Naive thymus-derived CD8-positive, alpha-beta T cell (primary cell): Measurements from ENCODE around the gene GTF2B. TPM values are rescaled to one million over a fixed set of nuclear protein-coding genes. Genes with fewer than 3 reads are reported as not detected.
"Not testable (repeated sequence)": the region's sequence is repeated elsewhere in the genome, so short reads cannot be mapped to it uniquely, and the experiment has no call there.

ENCODE experiments used
- ATAC-seq, 2 donors: fragments of 150-1000 bp; cut with Tn5 transposase in 1 of 2; sonication (Bioruptor Pico), chemical (Tn5 transposase) in 1 of 2; 1 replicate in 1 of 2; 2 replicates in 1 of 2; pipeline ENCODE4 v1.10.0; 2021; ENCODE audit warnings: mild to moderate bottlenecking in 2 of 2, moderate library complexity in 2 of 2
- POLR2A ChIA-PET: fragments of 350-600 bp; sonication (Branson Sonifier 250); formaldehyde crosslinking; loops from one replicate; lab custom pipeline; 2021; ENCODE audit warnings: antibody characterized with exemption; lab: Charles Lee
- DNase-seq, 10 donors: peaks; one replicate each; pipeline versions ENCODE4 v3.0.0 to v3.0.0-alpha.2; 2020 to 2022
- H3K27ac Mint-ChIP-seq, 10 donors: one replicate each; pipeline ENCODE4 v1.8.0; 2020 to 2022; ENCODE audit warnings: mild to moderate bottlenecking in 10 of 10, mixed read lengths in 10 of 10, moderate library complexity in 4 of 10, inconsistent platforms in 1 of 10
- H3K27me3 Mint-ChIP-seq, 5 donors: one replicate each; pipeline ENCODE4 v1.8.0; 2021 to 2022; ENCODE audit warnings: mixed read lengths in 5 of 5
- H3K36me3 Mint-ChIP-seq, 3 donors: one replicate each; pipeline ENCODE4 v1.8.0; 2020 to 2022; ENCODE audit warnings: mixed read lengths in 3 of 3, mild to moderate bottlenecking in 2 of 3, inconsistent platforms in 1 of 3
- H3K4me1 Mint-ChIP-seq, 4 donors: one replicate each; pipeline ENCODE4 v1.8.0; 2021 to 2022; ENCODE audit warnings: mixed read lengths in 4 of 4
- H3K4me3 Mint-ChIP-seq, 10 donors: one replicate each; pipeline ENCODE4 v1.8.0; 2020 to 2022; ENCODE audit warnings: mild to moderate bottlenecking in 10 of 10, mixed read lengths in 10 of 10, moderate library complexity in 6 of 10, inconsistent platforms in 1 of 10
- H3K9me3 Mint-ChIP-seq, 9 donors: one replicate each; pipeline ENCODE4 v1.8.0; 2020 to 2022; ENCODE audit warnings: mixed read lengths in 9 of 9, mild to moderate bottlenecking in 3 of 9, inconsistent platforms in 1 of 9, moderate library complexity in 1 of 9
- polyA plus RNA-seq, 3 donors: library from polyadenylated mRNA; unstranded; fragments of 300-500 nt; fragmentation: Illumina TruSeq; gene quantifications; one replicate each; pipeline ENCODE4 v1.2.3, GENCODE V29; 2021
- total RNA-seq, 8 experiments: library from RNA in 2 of 8; stranded (reverse) in 2 of 8; gene quantifications; one replicate each; pipeline ENCODE4 v1.2.3 and lab custom pipeline; 2021 to 2026

The GTF2B gene
- total RNA-seq (10 to 100 TPM; 44.3 to 47.3 TPM), polyA plus RNA-seq (10 to 100 TPM; 43.1 to 56.8 (median 45.1) TPM), total RNA-seq (lab: John Stamatoyannopoulos, UW) (54.7 to 101 (median 68.3) reads per million in 6 experiments)

GRCh38 chr1:88891318-88891950 lies at the start of gene GTF2B:
GTF2B (minus strand) TSS chr1:88891567; CDS start chr1:88891499, 68 bp downstream.
- DNase-seq, result peak; percentile 83 to 98 (median 96)
- POLR2A ChIA-PET, result interaction anchor here (0.5 to 5.2 kb wide), 11 partner anchors 8 to 1978 kb away, joined by 3 to 35 read pairs (median 3); partner anchors contain the start of genes GBP1, HS2ST1, LMO4 and PKN2
- peaks cover 24 to 46% (median 43%) of the 10 kb centered on the region in 4 donors for H3K4me1 Mint-ChIP-seq
- H3K9me3 Mint-ChIP-seq, result peaks cover 0 to 1% (median 0%) of the 10 kb centered on the region in 9 donors
- H3K36me3 Mint-ChIP-seq, result peaks cover 4 to 16% (median 7%) of the 10 kb centered on the region in 3 donors
- H3K27ac Mint-ChIP-seq, result peak within 1 kb of the TSS; percentile 92 to 99 (median 98)
- ATAC-seq, result peak; percentile 84 to 86
- H3K4me3 Mint-ChIP-seq, result peak within 1 kb of the TSS; percentile 93 to 99 (median 97)
- peaks cover 0 to 4% (median 0%) of the 10 kb centered on the region in 5 donors for H3K27me3 Mint-ChIP-seq

DNA sequence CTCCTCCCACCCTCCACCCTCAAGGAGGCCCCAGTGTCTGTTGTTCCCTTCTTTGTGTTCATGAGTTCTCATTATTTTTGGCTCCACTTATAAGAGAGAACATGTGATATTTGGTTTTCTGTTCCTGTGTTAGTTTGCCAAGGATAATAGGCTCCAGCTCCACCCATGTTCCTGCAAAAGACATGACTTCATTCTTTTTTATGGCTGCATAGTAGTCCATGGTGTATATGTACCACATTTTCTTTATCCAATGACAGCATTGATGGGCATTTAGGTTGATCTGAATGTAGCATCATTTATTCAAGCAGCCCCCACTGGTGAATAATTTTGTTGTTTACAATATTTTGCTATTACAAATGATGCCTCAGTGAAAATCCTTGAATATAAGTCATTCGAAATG lies 47.2 kb upstream of the GTF2B start:
- H3K27me3 Mint-ChIP-seq, H3K4me3 Mint-ChIP-seq, H3K4me1 Mint-ChIP-seq, POLR2A ChIA-PET, ATAC-seq, DNase-seq, H3K9me3 Mint-ChIP-seq: not testable (repeated sequence)
- Mint-ChIP-seq H3K36me3 (peaks cover 18 to 80% (median 66%) of the 10 kb centered on the region in 3 donors), H3K27ac (peak overlapping the region in 4 of 10 donors; percentile 19 to 43 (median 30))

DNA sequence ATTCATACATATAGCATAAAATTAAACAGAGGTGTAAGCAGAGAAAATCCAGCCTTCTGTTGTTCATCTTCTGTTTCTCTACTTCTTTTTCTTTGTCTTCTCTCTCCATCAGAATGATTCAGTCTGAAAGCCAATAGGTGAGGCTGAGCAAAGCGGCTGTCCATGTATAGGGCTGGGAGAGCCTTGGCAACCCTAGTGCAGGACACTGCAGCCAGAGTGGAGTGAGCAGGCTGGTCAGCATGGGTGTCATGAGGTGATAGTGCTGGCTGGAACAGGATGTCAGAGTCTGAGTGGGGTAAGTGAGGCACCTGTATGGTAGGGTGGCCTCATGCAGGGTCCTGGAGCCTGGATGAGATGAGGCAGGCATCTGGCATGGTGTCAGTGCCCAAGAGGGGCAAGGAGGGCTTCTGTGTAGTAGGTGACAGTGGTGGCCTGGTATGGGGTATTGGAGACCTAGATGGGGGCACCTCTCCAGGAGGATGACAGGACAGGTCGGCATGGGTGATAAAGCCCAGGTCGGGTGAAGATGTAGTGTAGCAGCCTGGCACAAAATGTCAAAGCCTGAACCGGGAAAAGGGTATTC lies 45.5 kb upstream of the GTF2B start:
- DNase-seq (no peak), ATAC-seq (no peak)
- H3K9me3 Mint-ChIP-seq, result no peaks in the 10 kb centered on the region
- POLR2A ChIA-PET, result no interaction called here
- H3K36me3 Mint-ChIP-seq, result peaks cover 18 to 76% (median 60%) of the 10 kb centered on the region in 3 donors
- peak overlapping the region in 7 of 10 donors; percentile 11 to 89 (median 30) for H3K27ac Mint-ChIP-seq
- H3K4me3 Mint-ChIP-seq, result no peak overlapping the region
- no peaks in the 10 kb centered on the region for H3K27me3 Mint-ChIP-seq
- peaks cover 2 to 9% (median 6%) of the 10 kb centered on the region in 4 donors for H3K4me1 Mint-ChIP-seq

DNA sequence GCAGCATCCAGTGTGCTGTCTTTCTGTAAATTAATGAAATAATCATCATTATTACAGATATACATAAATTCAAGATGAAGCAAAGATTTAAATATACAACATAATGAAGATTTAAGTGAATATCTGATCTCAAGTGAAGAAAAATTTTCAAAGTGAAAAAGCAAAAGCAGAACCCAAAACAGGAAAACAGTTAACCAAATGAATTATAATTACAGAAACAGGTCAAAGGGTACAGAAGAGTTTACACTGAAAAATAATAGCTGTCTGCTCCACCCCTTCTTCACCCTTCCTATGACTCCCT lies 44.8 kb upstream of the GTF2B start:
- POLR2A ChIA-PET, result no interaction called here
- Mint-ChIP-seq H3K4me1 (peaks cover 2 to 9% (median 6%) of the 10 kb centered on the region in 4 donors), H3K27ac (peak overlapping the region in 1 of 10 donors; percentile 12), H3K9me3 (no peaks in the 10 kb centered on the region), H3K27me3 (no peaks in the 10 kb centered on the region), H3K36me3 (peaks cover 13 to 75% (median 58%) of the 10 kb centered on the region in 3 donors), H3K4me3 (no peak overlapping the region)
- ATAC-seq, result no peak
- DNase-seq, result no peak

DNA sequence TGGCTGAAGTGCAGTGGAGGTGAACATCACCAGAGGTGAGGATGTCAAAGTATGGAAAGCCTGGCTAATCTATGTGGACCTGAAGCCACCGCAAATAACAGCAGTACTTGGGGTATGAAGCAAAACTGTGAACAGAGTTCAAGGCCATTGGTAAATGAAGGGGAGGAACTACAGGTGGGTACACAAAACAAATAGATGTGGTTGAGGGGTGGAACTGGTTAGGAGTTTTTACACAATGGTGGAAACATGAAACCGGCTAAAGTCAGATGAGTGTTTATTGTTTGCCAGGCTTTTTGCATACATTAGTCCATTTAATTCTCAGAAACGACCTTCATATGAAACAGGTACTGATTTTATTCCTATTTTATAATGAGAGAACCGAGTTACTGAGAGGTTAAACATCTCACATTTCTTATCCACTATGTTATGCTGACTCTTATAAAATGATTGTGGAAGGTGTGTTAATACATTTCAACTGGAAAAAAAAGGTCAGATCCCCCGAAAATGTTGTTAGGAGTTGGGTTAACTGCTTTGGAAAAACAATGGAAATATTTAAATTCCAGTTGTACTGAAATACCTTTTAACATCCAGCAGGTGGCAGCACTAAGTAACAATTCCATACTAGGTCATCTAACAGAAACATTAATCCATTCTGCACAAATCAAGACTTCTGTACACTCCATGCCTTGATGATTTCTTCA lies 44.3 kb upstream of the GTF2B start:
- ATAC-seq, result peak; percentile 53 to 65
- peak in 4 of 10 donors; percentile 13 to 45 (median 31) for DNase-seq
- Mint-ChIP-seq H3K27ac (peak overlapping the region in 1 of 10 donors; percentile 12), H3K9me3 (no peaks in the 10 kb centered on the region), H3K27me3 (no peaks in the 10 kb centered on the region), H3K4me3 (no peak overlapping the region), H3K36me3 (peaks cover 13 to 75% (median 55%) of the 10 kb centered on the region in 3 donors), H3K4me1 (peaks cover 2 to 9% (median 6%) of the 10 kb centered on the region in 4 donors)
- POLR2A ChIA-PET, result no interaction called here

- H3K4me1 Mint-ChIP-seq, ATAC-seq, POLR2A ChIA-PET, H3K4me3 Mint-ChIP-seq, H3K27ac Mint-ChIP-seq, H3K9me3 Mint-ChIP-seq, H3K27me3 Mint-ChIP-seq, DNase-seq: not testable (repeated sequence)
- H3K36me3 Mint-ChIP-seq, result peaks cover 8 to 76% (median 52%) of the 10 kb centered on the region in 3 donors
These were observed 38.8 kb upstream of the GTF2B start for GRCh38 chr1:88930176-88930575.

DNA sequence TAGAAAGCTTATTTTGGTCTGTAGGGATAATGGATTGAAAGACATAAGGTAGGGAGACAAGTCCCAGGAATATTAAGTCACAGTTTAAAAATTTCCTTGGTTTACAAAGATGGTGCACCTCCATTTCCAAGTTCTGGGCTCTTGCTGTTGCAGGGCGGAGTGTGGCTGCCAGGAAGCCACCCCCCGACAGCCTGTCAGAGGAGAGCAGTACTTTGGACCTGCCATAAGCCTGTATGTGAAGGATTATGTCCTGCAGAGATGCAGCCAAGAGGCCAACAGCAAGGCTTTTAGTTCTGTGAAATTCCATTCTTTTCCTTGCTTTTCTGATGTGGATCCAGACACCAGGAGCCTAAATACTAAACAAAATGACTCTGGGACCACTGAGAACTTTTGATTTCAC lies 31.9 kb upstream of the GTF2B start:
- H3K27me3 Mint-ChIP-seq, result no peaks in the 10 kb centered on the region
- H3K9me3 Mint-ChIP-seq, result peaks cover 0 to 33% (median 15%) of the 10 kb centered on the region in 9 donors
- ATAC-seq, result no peak
- no peaks in the 10 kb centered on the region for H3K4me1 Mint-ChIP-seq
- POLR2A ChIA-PET, result no interaction called here
- no peak for DNase-seq
- peaks cover 44 to 82% (median 80%) of the 10 kb centered on the region in 3 donors for H3K36me3 Mint-ChIP-seq
- no peak overlapping the region for H3K4me3 Mint-ChIP-seq
- H3K27ac Mint-ChIP-seq, result no peak overlapping the region

DNA sequence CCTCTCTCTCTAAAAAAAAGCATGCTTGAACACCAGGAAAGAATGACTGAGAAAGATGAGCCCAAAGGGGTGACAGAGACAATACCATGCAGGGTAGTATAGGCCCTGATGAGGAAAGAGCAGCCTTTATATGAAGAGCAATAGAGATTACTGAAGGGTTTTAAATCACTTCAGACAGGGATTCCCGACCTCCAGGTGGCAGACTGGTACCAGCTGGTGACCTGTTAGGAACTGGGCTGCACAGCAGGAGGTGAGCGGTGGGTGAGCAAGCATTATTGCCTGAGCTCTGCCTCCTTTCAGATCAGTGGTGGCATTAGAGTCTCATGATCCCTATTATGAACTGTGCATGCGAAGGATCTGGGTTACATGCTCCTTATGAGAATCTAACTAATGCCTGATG lies 30.8 kb upstream of the GTF2B start:
- ATAC-seq (no peak), DNase-seq (no peak)
- H3K9me3 Mint-ChIP-seq, result peaks cover 0 to 37% (median 25%) of the 10 kb centered on the region in 9 donors
- no peaks in the 10 kb centered on the region for H3K27me3 Mint-ChIP-seq
- H3K4me1 Mint-ChIP-seq, result no peaks in the 10 kb centered on the region
- POLR2A ChIA-PET, result no interaction called here
- no peak overlapping the region for H3K27ac Mint-ChIP-seq
- H3K36me3 Mint-ChIP-seq, result peaks cover 50 to 82% (median 73%) of the 10 kb centered on the region in 3 donors
- H3K4me3 Mint-ChIP-seq, result no peak overlapping the region

DNA sequence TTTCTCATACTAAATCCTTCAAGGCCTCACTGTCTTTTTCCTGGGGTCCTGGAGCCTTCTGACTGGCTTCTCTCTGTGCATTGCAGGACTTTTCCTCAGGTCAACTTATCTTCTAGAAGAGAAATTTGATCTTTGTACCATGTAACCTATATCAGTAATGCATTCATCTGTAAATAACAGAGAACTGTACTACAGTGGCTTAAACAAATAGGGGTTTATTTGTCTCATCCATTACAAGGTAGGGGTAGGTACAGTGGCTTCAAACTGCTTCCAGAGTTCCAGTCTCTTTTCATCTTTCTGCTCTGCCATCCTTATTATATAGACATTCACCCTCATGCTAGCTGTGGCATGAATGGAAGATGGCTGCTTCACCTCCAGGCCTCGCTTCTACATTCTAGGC lies 29.5 kb upstream of the GTF2B start:
- POLR2A ChIA-PET, result no interaction called here
- H3K4me1 Mint-ChIP-seq, result no peaks in the 10 kb centered on the region
- ATAC-seq, result no peak
- no peaks in the 10 kb centered on the region for H3K27me3 Mint-ChIP-seq
- peaks cover 7 to 50% (median 37%) of the 10 kb centered on the region in 9 donors for H3K9me3 Mint-ChIP-seq
- no peak for DNase-seq
- no peak overlapping the region for H3K4me3 Mint-ChIP-seq
- no peak overlapping the region for H3K27ac Mint-ChIP-seq
- H3K36me3 Mint-ChIP-seq, result peaks cover 59 to 85% (median 67%) of the 10 kb centered on the region in 3 donors

DNA sequence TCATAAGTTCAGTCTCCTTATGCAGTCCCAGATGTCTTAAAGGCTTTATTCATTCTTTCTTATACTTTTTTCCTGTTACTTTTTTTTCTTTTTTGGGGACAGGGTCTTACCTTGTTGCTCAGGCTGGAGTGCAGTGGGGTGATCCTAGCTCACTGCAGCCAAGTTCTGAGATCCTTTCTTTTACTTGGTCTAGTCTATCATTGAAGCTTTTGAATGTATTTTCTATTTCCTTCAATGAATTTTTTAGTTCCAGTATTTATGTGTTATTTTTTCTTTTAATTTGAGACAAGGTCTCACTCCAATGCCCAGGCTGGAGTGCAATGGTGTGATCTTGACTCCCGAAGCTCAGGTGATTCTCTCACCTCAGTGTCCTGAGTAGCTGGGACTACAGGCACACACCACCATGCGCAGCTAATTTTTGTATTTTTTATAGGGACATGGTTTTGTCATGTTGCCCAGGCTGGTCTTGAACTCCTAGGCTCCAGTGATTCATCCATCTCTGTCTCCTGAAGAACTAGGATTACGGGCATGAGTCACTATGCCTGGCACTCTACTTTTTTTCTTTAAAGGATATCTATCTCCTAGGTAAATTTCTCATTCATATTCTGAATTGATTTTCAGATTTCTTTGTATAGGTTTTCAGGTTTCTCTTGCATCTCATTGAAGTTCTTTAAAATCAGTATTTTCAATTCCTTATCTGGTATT lies 26.1 kb upstream of the GTF2B start:
- H3K27me3 Mint-ChIP-seq, result peaks cover 0 to 3% (median 0%) of the 10 kb centered on the region in 5 donors
- DNase-seq, result no peak
- no peak for ATAC-seq
- peaks cover 12 to 72% (median 47%) of the 10 kb centered on the region in 9 donors for H3K9me3 Mint-ChIP-seq
- POLR2A ChIA-PET, result no interaction called here
- no peaks in the 10 kb centered on the region for H3K4me1 Mint-ChIP-seq
- H3K4me3 Mint-ChIP-seq, result no peak overlapping the region
- peaks cover 36 to 64% (median 51%) of the 10 kb centered on the region in 3 donors for H3K36me3 Mint-ChIP-seq
- no peak overlapping the region for H3K27ac Mint-ChIP-seq

DNA sequence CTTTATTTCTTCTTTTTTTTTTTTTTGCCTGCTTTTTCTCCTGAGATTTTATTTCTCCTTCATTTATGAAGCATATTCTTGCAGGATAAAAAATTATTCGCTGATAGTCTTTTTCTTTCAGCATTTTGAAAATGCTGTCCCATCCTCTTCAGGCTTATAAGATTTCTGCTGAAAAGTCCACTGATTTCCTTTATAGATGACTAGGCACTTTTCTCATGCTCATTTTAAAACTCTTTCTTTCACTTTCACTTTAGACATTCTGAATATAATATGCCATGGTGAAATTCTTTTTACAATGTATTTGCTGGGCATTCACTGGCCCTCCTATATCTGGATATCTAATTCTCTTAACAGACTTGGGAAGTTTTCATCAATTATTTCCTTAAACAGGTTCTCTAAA lies 25.5 kb upstream of the GTF2B start:
- Mint-ChIP-seq H3K9me3 (peaks cover 12 to 72% (median 47%) of the 10 kb centered on the region in 9 donors), H3K4me1 (peaks cover 0 to 2% (median under 1%) of the 10 kb centered on the region in 4 donors), H3K4me3 (no peak overlapping the region), H3K27me3 (peaks cover 0 to 3% (median 0%) of the 10 kb centered on the region in 5 donors), H3K27ac (peak overlapping the region in 1 of 10 donors; percentile 21), H3K36me3 (peaks cover 33 to 58% (median 51%) of the 10 kb centered on the region in 3 donors)
- POLR2A ChIA-PET, result no interaction called here
- ATAC-seq, result no peak
- DNase-seq, result no peak

- H3K27ac Mint-ChIP-seq, H3K4me3 Mint-ChIP-seq, ATAC-seq, POLR2A ChIA-PET, H3K27me3 Mint-ChIP-seq, DNase-seq, H3K4me1 Mint-ChIP-seq: not testable (repeated sequence)
- H3K9me3 Mint-ChIP-seq, result peaks cover 6 to 39% (median 22%) of the 10 kb centered on the region in 9 donors
- H3K36me3 Mint-ChIP-seq, result peaks cover 0 to 16% (median 13%) of the 10 kb centered on the region in 3 donors
These were observed 20.4 kb upstream of the GTF2B start for GRCh38 chr1:88911800-88912199.
